IPS-18a (cell line): Measurements from ENCODE around the gene LHX6.

ENCODE experiments used
- H3K27ac ChIP-seq: one replicate; pipeline ENCODE4 v1.5.1; 2013; ENCODE audit warnings: low read length
- H3K27me3 ChIP-seq: one replicate; pipeline ENCODE4 v1.6.1; 2013; ENCODE audit warnings: mild to moderate bottlenecking, low read length; ENCODE audit not compliant: control insufficient read depth, insufficient read depth
- H3K36me3 ChIP-seq: one replicate; pipeline ENCODE4 v1.6.1; 2013; ENCODE audit warnings: low read depth, low read length; ENCODE audit not compliant: control insufficient read depth
- H3K4me1 ChIP-seq: one replicate; pipeline ENCODE4 v1.6.1; 2013; ENCODE audit warnings: low read depth, low read length; ENCODE audit not compliant: control insufficient read depth
- H3K4me3 ChIP-seq: one replicate; pipeline ENCODE4 v1.5.1; 2013; ENCODE audit warnings: low read length
- H3K9ac ChIP-seq: one replicate; pipeline ENCODE4 v1.6.1; 2013; ENCODE audit warnings: mild to moderate bottlenecking, low read length, moderate library complexity
- H3K9me3 ChIP-seq: one replicate; pipeline ENCODE4 v1.6.1; 2013; ENCODE audit warnings: low read depth, low read length; ENCODE audit not compliant: control insufficient read depth

Gene LHX6

GRCh38 chr9:122158202-122158601, 70.6 kb downstream of the LHX6 start:
- no peak overlapping the region for H3K9ac ChIP-seq
- H3K9me3 ChIP-seq, result peaks cover 6% of the 10 kb centered on the region
- no peak overlapping the region for H3K27ac ChIP-seq
- H3K4me3 ChIP-seq, result no peak overlapping the region
- no peaks in the 10 kb centered on the region for H3K27me3 ChIP-seq
- no peaks in the 10 kb centered on the region for H3K4me1 ChIP-seq
- H3K36me3 ChIP-seq, result no peaks in the 10 kb centered on the region

DNA sequence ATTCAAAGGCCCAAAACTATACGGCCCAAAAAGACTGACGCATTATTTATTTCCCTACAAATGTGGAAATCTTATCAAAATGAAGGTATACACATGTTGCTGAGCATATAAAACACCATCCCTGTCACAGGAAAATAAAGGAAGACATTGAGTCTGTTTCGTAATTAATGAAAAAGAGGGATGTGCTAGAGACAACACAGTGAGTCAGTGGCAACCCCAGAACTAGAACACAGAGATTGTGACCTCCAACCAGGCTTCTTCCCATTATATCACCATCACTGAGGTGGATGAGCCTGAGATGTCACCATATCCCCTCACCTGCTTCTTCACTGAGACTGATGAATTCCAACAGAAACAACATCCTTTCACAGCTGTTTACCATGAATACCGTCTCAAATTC, 73.0 kb downstream of the LHX6 start:
- H3K4me3 ChIP-seq, result no peak overlapping the region
- no peaks in the 10 kb centered on the region for H3K4me1 ChIP-seq
- no peaks in the 10 kb centered on the region for H3K36me3 ChIP-seq
- no peaks in the 10 kb centered on the region for H3K27me3 ChIP-seq
- no peak overlapping the region for H3K27ac ChIP-seq
- no peaks in the 10 kb centered on the region for H3K9me3 ChIP-seq
- no peak overlapping the region for H3K9ac ChIP-seq
